Liver (tissue), 3 donors: ENCODE data around the gene NGF.

Experiments used
- GABPA ChIP-seq, 2 donors: IDR thresholded peaks in 1 of 2; conservative IDR thresholded peaks in 1 of 2; 2 replicates each; pipeline ENCODE4 v1.6.1; 2016; ENCODE audit warnings: antibody characterized with exemption in 2 of 2, mild to moderate bottlenecking in 1 of 2, moderate library complexity in 1 of 2
- JUND ChIP-seq, 2 donors: IDR thresholded peaks; 2 replicates each; pipeline ENCODE4 v1.6.1; 2016; ENCODE audit warnings: antibody characterized with exemption in 2 of 2
- YY1 ChIP-seq: IDR thresholded peaks from 2 replicates; pipeline ENCODE4 v1.6.1; 2016; ENCODE audit warnings: antibody characterized with exemption, mild to moderate bottlenecking
- TF ChIP-seq, protein P1 (sequence below): fragments of 150-350 bp; IDR thresholded peaks from 2 replicates; pipeline ENCODE4 v1.5.1; 2017; ENCODE audit warnings: improper control_type of control experiment, low read depth, low read length; ENCODE audit not compliant: missing input control
- TF ChIP-seq, protein P2 (sequence below): IDR thresholded peaks from 2 replicates; pipeline ENCODE4 v1.6.1; 2016; ENCODE audit warnings: antibody characterized with exemption
- donor health status: healthy.
- donor health status: healthy.

DNA sequence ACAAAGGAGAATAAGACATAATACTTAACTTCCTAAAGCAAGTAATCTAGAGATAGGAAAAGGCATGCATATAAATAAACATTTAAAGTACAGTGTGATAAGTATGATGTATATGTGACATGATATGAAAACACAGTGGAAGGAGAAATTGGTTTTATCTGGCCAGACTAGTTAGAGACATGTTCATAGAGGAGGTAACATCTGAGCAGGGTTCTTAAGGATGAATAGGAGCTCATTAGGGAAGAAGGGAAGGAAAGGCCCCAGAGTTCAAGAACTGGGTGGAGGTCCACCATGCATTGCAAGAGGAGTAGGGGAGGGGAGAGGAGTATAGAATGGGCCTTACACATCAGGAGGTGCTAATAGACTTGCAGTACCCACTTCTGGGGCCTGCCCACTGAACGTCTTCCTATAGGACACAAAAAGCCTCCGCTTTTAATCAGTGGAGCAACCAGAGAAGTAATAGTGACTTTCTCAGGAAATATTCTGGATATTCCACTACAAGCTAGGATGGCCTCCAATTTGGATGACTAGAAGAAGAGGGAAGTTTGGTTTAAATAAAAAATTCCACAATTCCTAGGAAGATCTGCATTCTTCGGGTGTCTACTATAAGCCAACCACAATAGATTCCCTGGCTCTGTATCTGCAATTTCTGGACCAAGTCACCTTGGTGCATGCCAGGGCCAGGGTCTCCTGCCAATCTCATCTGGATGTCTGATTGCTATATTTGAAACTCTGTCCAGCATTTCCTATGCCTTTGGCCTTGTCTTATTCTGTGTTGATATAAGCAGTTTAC lies 41.9 kb downstream of the NGF start:
- TF ChIP-seq, protein P1, sequence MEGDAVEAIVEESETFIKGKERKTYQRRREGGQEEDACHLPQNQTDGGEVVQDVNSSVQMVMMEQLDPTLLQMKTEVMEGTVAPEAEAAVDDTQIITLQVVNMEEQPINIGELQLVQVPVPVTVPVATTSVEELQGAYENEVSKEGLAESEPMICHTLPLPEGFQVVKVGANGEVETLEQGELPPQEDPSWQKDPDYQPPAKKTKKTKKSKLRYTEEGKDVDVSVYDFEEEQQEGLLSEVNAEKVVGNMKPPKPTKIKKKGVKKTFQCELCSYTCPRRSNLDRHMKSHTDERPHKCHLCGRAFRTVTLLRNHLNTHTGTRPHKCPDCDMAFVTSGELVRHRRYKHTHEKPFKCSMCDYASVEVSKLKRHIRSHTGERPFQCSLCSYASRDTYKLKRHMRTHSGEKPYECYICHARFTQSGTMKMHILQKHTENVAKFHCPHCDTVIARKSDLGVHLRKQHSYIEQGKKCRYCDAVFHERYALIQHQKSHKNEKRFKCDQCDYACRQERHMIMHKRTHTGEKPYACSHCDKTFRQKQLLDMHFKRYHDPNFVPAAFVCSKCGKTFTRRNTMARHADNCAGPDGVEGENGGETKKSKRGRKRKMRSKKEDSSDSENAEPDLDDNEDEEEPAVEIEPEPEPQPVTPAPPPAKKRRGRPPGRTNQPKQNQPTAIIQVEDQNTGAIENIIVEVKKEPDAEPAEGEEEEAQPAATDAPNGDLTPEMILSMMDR, result no peak
- TF ChIP-seq YY1 (no peak), JUND (IDR thresholded peaks at IDR 0.05) (no peak), GABPA (IDR thresholded peaks at IDR 0.05 in 1 of 2, conservative IDR thresholded peaks at IDR 0.05 in 1 of 2) (no peak)
- TF ChIP-seq, protein P2, sequence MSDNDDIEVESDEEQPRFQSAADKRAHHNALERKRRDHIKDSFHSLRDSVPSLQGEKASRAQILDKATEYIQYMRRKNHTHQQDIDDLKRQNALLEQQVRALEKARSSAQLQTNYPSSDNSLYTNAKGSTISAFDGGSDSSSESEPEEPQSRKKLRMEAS, result no peak
